IMR-90 (cell line): Measurements from ENCODE around the gene SNAPIN. TPM values are rescaled to one million over a fixed set of nuclear protein-coding genes. Genes with fewer than 3 reads are reported as not detected.

Experiments
- RAD21 ChIP-seq: IDR thresholded peaks from 2 replicates; pipeline ENCODE4 v1.6.1; 2012; ENCODE audit warnings: low read length, improper control_type of control experiment
- polyA plus RNA-seq, 3 experiments: library from polyadenylated mRNA; depleted of rRNA; stranded (reverse); fragments of >200 nt; gene quantifications; 2 replicates each; pipeline ENCODE4 v1.2.3, GENCODE V29; 2012; ENCODE audit warnings: low replicate concordance in 1 of 3
- total RNA-seq: library from RNA; depleted of rRNA; stranded (reverse); fragments of >200 nt; gene quantifications from 2 replicates; pipeline ENCODE4 v1.2.3, GENCODE V29; 2012
- TF ChIP-seq, protein P1 (sequence below): fragments of 150-350 bp; IDR thresholded peaks from 2 replicates; pipeline ENCODE4 v1.6.1; 2016; ENCODE audit warnings: low read depth, mild to moderate bottlenecking, low read length, moderate library complexity, borderline replicate concordance

Gene SNAPIN
- total and polyA plus RNA-seq, 2 of the 4 experiments (the other 2 are of a cell fraction): 37.4 to 40.9 TPM

DNA sequence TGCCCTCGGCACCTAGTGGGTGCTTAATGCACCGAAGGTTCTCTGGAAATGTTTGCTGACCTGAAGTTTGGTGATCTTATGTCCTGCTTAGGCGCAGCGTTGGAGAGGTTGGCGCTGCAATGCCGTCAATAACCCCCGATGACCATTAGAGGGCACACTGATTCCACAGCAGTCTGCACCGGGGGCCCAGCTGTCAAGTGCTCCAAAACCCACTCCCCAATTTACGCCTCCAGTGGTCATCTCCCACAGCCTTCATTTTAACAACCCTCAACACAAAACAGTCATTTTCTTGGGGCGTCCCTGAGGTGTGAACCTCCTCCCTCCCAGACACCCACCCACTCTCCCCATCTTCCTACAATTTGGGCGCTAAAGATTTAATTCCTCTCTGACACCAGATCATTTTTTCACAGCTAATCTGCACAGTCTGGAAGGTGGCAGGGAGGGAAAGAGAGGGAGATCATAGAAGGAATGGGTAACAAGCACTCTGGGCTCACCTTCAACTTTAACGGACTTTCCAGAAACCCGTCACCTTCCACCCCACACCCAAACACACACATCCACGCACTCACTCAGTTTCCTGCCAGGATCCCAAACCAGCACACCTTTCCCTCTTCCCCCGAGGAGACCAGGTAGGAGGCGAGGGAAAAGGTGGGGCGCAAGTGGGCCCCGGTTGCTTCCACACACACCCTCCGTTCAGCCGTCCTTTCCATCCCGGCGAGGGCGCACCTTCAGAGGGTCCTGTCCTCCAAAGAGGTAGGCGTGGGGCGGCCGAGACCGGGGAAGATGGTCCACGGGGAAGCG is 19.4 kb downstream of the SNAPIN start (continued):
- TF ChIP-seq, protein P1, sequence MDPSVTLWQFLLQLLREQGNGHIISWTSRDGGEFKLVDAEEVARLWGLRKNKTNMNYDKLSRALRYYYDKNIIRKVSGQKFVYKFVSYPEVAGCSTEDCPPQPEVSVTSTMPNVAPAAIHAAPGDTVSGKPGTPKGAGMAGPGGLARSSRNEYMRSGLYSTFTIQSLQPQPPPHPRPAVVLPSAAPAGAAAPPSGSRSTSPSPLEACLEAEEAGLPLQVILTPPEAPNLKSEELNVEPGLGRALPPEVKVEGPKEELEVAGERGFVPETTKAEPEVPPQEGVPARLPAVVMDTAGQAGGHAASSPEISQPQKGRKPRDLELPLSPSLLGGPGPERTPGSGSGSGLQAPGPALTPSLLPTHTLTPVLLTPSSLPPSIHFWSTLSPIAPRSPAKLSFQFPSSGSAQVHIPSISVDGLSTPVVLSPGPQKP: no peak
- TF ChIP-seq RAD21: peak; percentile 85
